ENCODE measurements around the gene AKAP5. TPM values are rescaled to one million over a fixed set of nuclear protein-coding genes. Genes with fewer than 3 reads are reported as not detected.

Gene AKAP5
- polyA plus RNA-seq, 1 donor (not counting 4 experiments of a cell fraction or from before 2014, with no cell fraction given), result 0.08 TPM

GRCh38 chr14:64475585-64476273 is 10.4 kb downstream of the AKAP5 start:
- Histone ChIP-seq H3K4me1 (ENCODE audit: control insufficient read depth, extremely low read depth, insufficient read depth, low read length) (no peaks in the 10 kb centered on the region), H3K9me1 (ENCODE audit: control insufficient read depth, extremely low read depth, insufficient read depth, low read length) (no peaks in the 10 kb centered on the region), H3K4me3 (ENCODE audit: control insufficient read depth in 2 of 3, extremely low read depth in 1 of 3, insufficient read depth in 2 of 3, low read depth in 1 of 3, low read length in 3 of 3) (no peak overlapping the region), H3K79me2 (ENCODE audit: control insufficient read depth, insufficient read depth, low read length) (no peaks in the 10 kb centered on the region), H3K9me3 (ENCODE audit: control insufficient read depth, low read depth, low read length) (no peaks in the 10 kb centered on the region), H2AFZ (ENCODE audit: control insufficient read depth, low read length) (no peak overlapping the region), H3K4me2 (ENCODE audit: control insufficient read depth, extremely low read depth, insufficient read depth, low read depth, low read length) (no peak overlapping the region), H3K36me3 (ENCODE audit: control insufficient read depth in 2 of 2, extremely low read depth in 1 of 2, insufficient read depth in 2 of 2, low read length in 2 of 2) (no peaks in the 10 kb centered on the region), H3K27me3 (ENCODE audit: control insufficient read depth, extremely low read depth, insufficient read depth, low read length) (no peaks in the 10 kb centered on the region), H3K9ac (ENCODE audit: control insufficient read depth, extremely low read depth, insufficient read depth, low read length) (no peak overlapping the region), H4K20me1 (ENCODE audit: control insufficient read depth, extremely low read depth, insufficient read depth, low read length) (no peaks in the 10 kb centered on the region), H3K27ac (ENCODE audit: control insufficient read depth, insufficient read depth, low read length) (no peak overlapping the region)
- dilution Hi-C loops (cut with MboI; ENCODE audit: extremely low pct_ligation_motif_present, low sequenced_read_pairs), result no loop called here
- TF ChIP-seq, protein P1, sequence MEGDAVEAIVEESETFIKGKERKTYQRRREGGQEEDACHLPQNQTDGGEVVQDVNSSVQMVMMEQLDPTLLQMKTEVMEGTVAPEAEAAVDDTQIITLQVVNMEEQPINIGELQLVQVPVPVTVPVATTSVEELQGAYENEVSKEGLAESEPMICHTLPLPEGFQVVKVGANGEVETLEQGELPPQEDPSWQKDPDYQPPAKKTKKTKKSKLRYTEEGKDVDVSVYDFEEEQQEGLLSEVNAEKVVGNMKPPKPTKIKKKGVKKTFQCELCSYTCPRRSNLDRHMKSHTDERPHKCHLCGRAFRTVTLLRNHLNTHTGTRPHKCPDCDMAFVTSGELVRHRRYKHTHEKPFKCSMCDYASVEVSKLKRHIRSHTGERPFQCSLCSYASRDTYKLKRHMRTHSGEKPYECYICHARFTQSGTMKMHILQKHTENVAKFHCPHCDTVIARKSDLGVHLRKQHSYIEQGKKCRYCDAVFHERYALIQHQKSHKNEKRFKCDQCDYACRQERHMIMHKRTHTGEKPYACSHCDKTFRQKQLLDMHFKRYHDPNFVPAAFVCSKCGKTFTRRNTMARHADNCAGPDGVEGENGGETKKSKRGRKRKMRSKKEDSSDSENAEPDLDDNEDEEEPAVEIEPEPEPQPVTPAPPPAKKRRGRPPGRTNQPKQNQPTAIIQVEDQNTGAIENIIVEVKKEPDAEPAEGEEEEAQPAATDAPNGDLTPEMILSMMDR (optimal IDR thresholded peaks at IDR 0.05 in 1 of 3, IDR thresholded peaks at IDR 0.05 in 1 of 3, conservative IDR thresholded peaks at IDR 0.05 in 1 of 3; ENCODE audit: extremely low read depth in 1 of 3, insufficient read depth in 2 of 3, low read length in 3 of 3), result no peak
- TF ChIP-seq EZH2 (IDR thresholded peaks at IDR 0.05; ENCODE audit: low read length), result no peak
- FAIRE-seq (no peak), DNase-seq (ENCODE audit: low read depth, low spot score) (no peak)

GRCh38 chr14:64476438-64476837 is 11.1 kb downstream of the AKAP5 start:
- TF ChIP-seq, protein P1 (optimal IDR thresholded peaks at IDR 0.05 in 1 of 3, IDR thresholded peaks at IDR 0.05 in 1 of 3, conservative IDR thresholded peaks at IDR 0.05 in 1 of 3; ENCODE audit: extremely low read depth in 1 of 3, insufficient read depth in 2 of 3, low read length in 3 of 3), result no peak
- TF ChIP-seq EZH2 (IDR thresholded peaks at IDR 0.05; ENCODE audit: low read length), result no peak
- Histone ChIP-seq H3K36me3 (ENCODE audit: control insufficient read depth in 2 of 2, extremely low read depth in 1 of 2, insufficient read depth in 2 of 2, low read length in 2 of 2) (no peaks in the 10 kb centered on the region), H3K9me3 (ENCODE audit: control insufficient read depth, low read depth, low read length) (no peaks in the 10 kb centered on the region), H3K9ac (ENCODE audit: control insufficient read depth, extremely low read depth, insufficient read depth, low read length) (no peak overlapping the region), H4K20me1 (ENCODE audit: control insufficient read depth, extremely low read depth, insufficient read depth, low read length) (no peaks in the 10 kb centered on the region), H3K9me1 (ENCODE audit: control insufficient read depth, extremely low read depth, insufficient read depth, low read length) (no peaks in the 10 kb centered on the region), H2AFZ (ENCODE audit: control insufficient read depth, low read length) (no peak overlapping the region), H3K4me1 (ENCODE audit: control insufficient read depth, extremely low read depth, insufficient read depth, low read length) (no peaks in the 10 kb centered on the region), H3K27me3 (ENCODE audit: control insufficient read depth, extremely low read depth, insufficient read depth, low read length) (no peaks in the 10 kb centered on the region), H3K4me3 (ENCODE audit: control insufficient read depth in 2 of 3, extremely low read depth in 1 of 3, insufficient read depth in 2 of 3, low read depth in 1 of 3, low read length in 3 of 3) (no peak overlapping the region), H3K4me2 (ENCODE audit: control insufficient read depth, extremely low read depth, insufficient read depth, low read depth, low read length) (no peak overlapping the region), H3K79me2 (ENCODE audit: control insufficient read depth, insufficient read depth, low read length) (no peaks in the 10 kb centered on the region), H3K27ac (ENCODE audit: control insufficient read depth, insufficient read depth, low read length) (no peak overlapping the region)
- dilution Hi-C loops (cut with MboI; ENCODE audit: extremely low pct_ligation_motif_present, low sequenced_read_pairs), result no loop called here
- DNase-seq (ENCODE audit: low read depth, low spot score) (no peak), FAIRE-seq (no peak)

Data from keratinocyte (primary cell).